A549 (cell line): ENCODE data around the gene RPS21. TPM values are rescaled to one million over a fixed set of nuclear protein-coding genes. Genes with fewer than 3 reads are reported as not detected.

Experiments used
- BCL3 ChIP-seq: fragments of >200 bp; sonication (Bioruptor Twin); formaldehyde crosslinking; IDR thresholded peaks from 3 replicates; pipeline ENCODE4 v1.6.1; 2016
- CBX8 ChIP-seq: fragments of 200-600 bp; sonication (generic); IDR thresholded peaks from 2 replicates; pipeline ENCODE4 v1.6.1; 2016
- CHD2 ChIP-seq: fragments of 150-350 bp; IDR thresholded peaks from 2 replicates; pipeline ENCODE4 v1.6.1; 2014; ENCODE audit warnings: low read length; ENCODE audit not compliant: partially characterized antibody
- E2F6 ChIP-seq: IDR thresholded peaks from 2 replicates; pipeline ENCODE4 v1.6.1; 2012; ENCODE audit warnings: low read depth, borderline replicate concordance
- EHF ChIP-seq: fragments of 250-450 bp; sonication (Bioruptor Pico); IDR thresholded peaks from 2 replicates; pipeline ENCODE4 v1.5.0; 2020; ENCODE audit warnings: mild to moderate bottlenecking
- EP300 ChIP-seq, 2 experiments: fragments of >200 bp; sonication (Bioruptor Twin); formaldehyde crosslinking; IDR thresholded peaks; 2 replicates in 1 of 2; 3 replicates in 1 of 2; pipeline ENCODE4 v1.6.1; 2016 to 2017
- ESRRA ChIP-seq: fragments of 150-350 bp; IDR thresholded peaks from 2 replicates; pipeline ENCODE4 v1.6.1; 2014; ENCODE audit warnings: mild to moderate bottlenecking, low read length, borderline replicate concordance
- HES2 ChIP-seq: fragments of >200 bp; sonication (Bioruptor Twin); formaldehyde crosslinking; IDR thresholded peaks from 2 replicates; pipeline ENCODE4 v1.6.1; 2016
- HMGXB4 ChIP-seq: fragments of 250-450 bp; sonication (Bioruptor Pico); IDR thresholded peaks from 2 replicates; pipeline ENCODE4 v1.5.0; 2021; ENCODE audit warnings: mild to moderate bottlenecking, moderate library complexity, borderline replicate concordance
- JUN ChIP-seq, 2 experiments: fragments of >200 bp; sonication (Bioruptor Twin); formaldehyde crosslinking; IDR thresholded peaks; 2 replicates in 1 of 2; 3 replicates in 1 of 2; pipeline ENCODE4 v1.6.1; 2016 to 2017
- KDM1A ChIP-seq: fragments of 200-600 bp; sonication (generic); IDR thresholded peaks from 2 replicates; pipeline ENCODE4 v1.6.1; 2016; ENCODE audit warnings: low read depth, mild to moderate bottlenecking
- NFE2L2 ChIP-seq: fragments of 150-350 bp; conservative IDR thresholded peaks from 2 replicates; pipeline ENCODE4 v1.6.1; 2014; ENCODE audit warnings: low read length
- NR3C1 ChIP-seq: fragments of >200 bp; sonication (Bioruptor Twin); formaldehyde crosslinking; IDR thresholded peaks from 3 replicates; pipeline ENCODE4 v1.6.1; 2017
- PBX3 ChIP-seq: IDR thresholded peaks from 2 replicates; pipeline ENCODE4 v1.6.1; 2012
- POLR2A ChIP-seq: IDR thresholded peaks from 2 replicates; pipeline ENCODE4 v1.6.1; 2012; ENCODE audit warnings: mild to moderate bottlenecking, low read length
- RARB ChIP-seq: fragments of 250-450 bp; sonication (Bioruptor Pico); IDR thresholded peaks from 2 replicates; pipeline ENCODE4 v1.8.0; 2021; ENCODE audit warnings: mild to moderate bottlenecking, moderate library complexity
- REST ChIP-seq: fragments of 200-600 bp; sonication (generic); IDR thresholded peaks from 2 replicates; pipeline ENCODE4 v1.6.1; 2016; ENCODE audit warnings: antibody characterized with exemption, mild to moderate bottlenecking, moderate library complexity
- SMC3 ChIP-seq: fragments of >200 bp; sonication (Bioruptor Twin); formaldehyde crosslinking; IDR thresholded peaks from 3 replicates; pipeline ENCODE4 v1.6.1; 2018; ENCODE audit warnings: inconsistent platforms
- TFCP2L1 ChIP-seq: fragments of 250-450 bp; sonication (Bioruptor Pico); IDR thresholded peaks from 2 replicates; pipeline ENCODE4 v1.5.0; 2021; ENCODE audit warnings: mild to moderate bottlenecking
- TP53 ChIP-seq: fragments of 250-450 bp; sonication (Bioruptor Pico); IDR thresholded peaks from 2 replicates; pipeline ENCODE4 v1.5.0; 2021; ENCODE audit warnings: mild to moderate bottlenecking, moderate library complexity
- ZSCAN20 ChIP-seq: fragments of 250-450 bp; sonication (Bioruptor Pico); IDR thresholded peaks from 2 replicates; pipeline ENCODE4 v1.8.0; 2022; ENCODE audit warnings: mild to moderate bottlenecking, moderate library complexity
- polyA plus RNA-seq, 4 experiments: library from polyadenylated mRNA; depleted of rRNA in 3 of 4; stranded (reverse); fragments of >200 nt; fragmentation: RNase III in 1 of 4; extraction: RNeasy Plus Mini Kit Qiagen cat#74134 plus additional on column Dnase treatment in 1 of 4; gene quantifications; 2 replicates in 3 of 4; 3 replicates in 1 of 4; pipeline ENCODE4 v1.2.3, GENCODE V29; 2011 to 2017

RPS21 gene
- polyA plus RNA-seq, 2 of the 4 experiments (the other 2 are of a cell fraction), result 2,862 to 4,026 TPM

- TF ChIP-seq CBX8, result no peak
- TF ChIP-seq NFE2L2, result no peak
- TF ChIP-seq POLR2A, result peak; percentile 15
- no peak for TF ChIP-seq BCL3
- TF ChIP-seq HMGXB4 (CRISPR knock-in tag), result no peak
- peak; percentile 74; the same call in 1 of the 2 replicates for TF ChIP-seq EHF
- TF ChIP-seq ESRRA, result no peak
- TF ChIP-seq REST, result no peak
- peak; percentile 21; the same call in 1 of the 2 replicates for TF ChIP-seq RARB
- no peak for TF ChIP-seq CHD2
- TF ChIP-seq TP53, result no peak
- no peak for TF ChIP-seq SMC3
- TF ChIP-seq HES2, result no peak
- no peak for TF ChIP-seq NR3C1
- no peak for TF ChIP-seq PBX3
- TF ChIP-seq ZSCAN20 (CRISPR knock-in tag), result no peak
- TF ChIP-seq E2F6, result no peak
- TF ChIP-seq TFCP2L1 (CRISPR knock-in tag), result no peak
- TF ChIP-seq KDM1A, result no peak
- no peak for TF ChIP-seq JUN (IDR thresholded peaks at IDR 0.05)
- no peak for TF ChIP-seq EP300 (IDR thresholded peaks at IDR 0.05)
- TF ChIP-seq, all 56 proteins: peak for 7
Observed at GRCh38 chr20:62359043-62359490, 27.8 kb upstream of the RPS21 start (continued).
